NK-92 (cell line): ENCODE data around the gene DCDC1.
"Not testable (repeated sequence)": the region's sequence is repeated elsewhere in the genome, so short reads cannot be mapped to it uniquely, and the experiment has no call there.

Source experiments
- DNase-seq: peaks from one replicate; lab custom pipeline; 2025; ENCODE audit not compliant: unreplicated experiment; lab: John Stamatoyannopoulos, UW

Gene DCDC1

DNA sequence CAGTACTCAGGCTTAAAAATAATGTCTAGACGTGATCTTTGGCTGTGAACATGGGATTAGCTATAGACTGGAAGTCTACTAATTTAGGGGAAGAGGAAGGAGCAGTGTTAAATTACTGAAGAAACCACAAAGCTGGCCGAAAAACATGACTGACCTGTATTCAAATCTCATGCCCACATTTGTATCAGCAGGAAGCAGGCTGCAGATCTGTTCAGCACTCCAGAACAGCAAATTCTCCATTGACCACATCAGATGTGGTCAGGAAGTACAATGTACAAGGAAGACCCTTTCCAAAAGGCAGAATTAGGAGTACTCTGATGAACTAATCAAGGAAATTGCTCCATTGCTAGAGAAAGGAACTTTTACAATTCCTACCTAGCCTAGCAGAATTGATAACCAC is 31.7 kb downstream of the DCDC1 start:
- DNase-seq = no peak

DNA sequence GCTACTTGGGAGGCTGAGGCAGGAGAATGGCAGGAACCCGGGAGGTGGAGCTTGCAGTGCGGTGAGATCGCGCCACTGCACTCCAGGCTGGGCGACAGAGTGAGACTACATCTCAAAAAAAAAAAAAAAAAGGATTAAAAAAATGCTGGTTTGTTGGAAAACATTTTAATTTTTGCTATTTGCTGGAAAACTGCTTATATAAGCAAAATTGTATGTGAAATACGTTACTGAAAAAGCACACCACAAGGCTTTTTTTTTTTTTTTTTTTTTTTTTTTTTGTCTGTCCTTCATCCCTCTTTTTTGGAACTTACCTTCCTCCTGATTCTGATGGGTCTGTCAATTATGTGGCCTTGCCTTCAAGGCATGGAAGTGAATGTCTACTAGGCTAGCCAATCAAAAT is 40.8 kb downstream of the DCDC1 start:
- DNase-seq = no peak

DNA sequence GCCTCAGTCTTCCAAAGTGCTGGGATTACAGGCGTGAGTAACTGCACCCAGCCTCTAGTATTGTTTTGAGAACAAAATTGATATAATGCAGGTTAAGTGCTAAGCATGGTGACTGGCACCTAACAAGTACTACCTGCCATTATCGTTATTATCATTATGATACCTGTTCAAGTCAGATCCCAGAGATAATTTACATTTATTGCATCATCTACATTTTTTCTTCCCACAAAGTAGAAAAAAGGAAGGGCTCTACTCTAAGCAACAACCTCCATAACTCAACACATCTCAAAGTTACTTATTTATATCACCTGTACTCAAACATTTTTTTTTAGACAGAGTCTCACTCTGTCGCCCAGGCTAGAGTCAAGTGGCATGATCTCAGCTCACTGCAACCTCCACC is 42.1 kb downstream of the DCDC1 start:
- DNase-seq = no peak

DNA sequence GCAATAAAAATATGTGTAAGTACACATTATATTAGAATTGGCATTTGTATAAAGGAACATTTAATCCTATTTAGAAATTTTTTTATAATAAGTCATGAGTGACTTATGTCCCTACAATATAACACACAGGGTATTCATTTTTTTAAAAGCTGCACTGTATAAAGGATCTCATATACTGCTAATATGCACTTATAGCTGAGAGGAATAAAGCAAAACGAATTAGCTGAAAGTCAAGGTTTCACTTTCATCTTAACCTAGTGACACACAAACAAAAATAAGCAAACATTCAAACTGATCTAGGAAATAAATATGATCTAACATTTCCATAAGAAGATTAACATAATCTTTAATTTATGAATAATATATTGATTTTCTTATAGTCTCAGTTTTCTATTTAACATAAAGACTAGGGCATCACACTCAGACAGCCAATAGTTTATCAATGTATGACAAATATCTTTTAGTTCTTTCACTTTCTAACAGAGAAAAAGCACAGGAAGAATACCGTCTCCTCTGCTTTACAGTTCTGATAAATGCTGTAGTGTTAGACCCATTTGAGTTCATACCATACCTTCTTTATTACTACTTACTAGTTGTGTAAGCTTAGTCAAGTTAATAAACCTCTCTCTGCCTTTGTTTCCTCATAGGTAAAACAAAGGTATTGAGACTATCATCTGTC is 42.9 kb downstream of the DCDC1 start:
- DNase-seq = no peak

DNA sequence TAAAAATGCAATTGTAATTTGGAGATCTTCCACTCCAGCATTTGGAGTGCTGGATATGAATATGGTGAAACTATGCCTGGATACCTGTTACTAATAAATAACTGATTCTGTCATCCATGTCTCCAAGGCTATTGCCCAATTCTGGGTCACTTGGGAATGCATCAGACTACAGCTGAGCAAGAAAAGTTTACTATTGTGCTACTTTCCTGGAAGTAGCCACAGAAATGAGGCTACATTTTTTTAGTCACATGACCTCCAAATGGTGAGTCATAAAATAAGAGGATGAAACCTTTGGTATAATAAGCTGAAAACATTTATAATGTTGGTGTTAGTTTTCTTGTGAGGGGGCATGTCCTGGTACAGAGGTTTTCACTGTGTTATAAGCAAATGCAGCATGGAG is 44.4 kb downstream of the DCDC1 start:
- DNase-seq = no peak

DNA sequence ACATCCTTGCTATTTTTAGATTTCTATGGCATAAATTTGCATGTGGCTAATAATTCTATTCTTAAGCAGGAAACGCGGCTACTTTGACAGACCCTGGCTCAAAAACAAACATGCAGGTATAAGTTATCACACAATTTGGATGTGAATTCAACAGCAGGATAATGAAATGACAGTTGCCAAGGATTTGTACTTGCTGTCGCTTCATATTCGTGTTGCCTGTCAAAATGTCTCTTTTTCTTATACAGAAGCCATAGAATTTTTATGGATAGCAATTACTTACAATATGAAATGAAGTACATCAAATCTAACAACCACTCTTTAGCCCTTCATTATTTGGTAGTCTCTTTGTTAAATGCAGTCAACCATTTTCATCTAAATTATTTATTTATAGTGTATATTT is 46.4 kb downstream of the DCDC1 start:
- DNase-seq = no peak

DNA sequence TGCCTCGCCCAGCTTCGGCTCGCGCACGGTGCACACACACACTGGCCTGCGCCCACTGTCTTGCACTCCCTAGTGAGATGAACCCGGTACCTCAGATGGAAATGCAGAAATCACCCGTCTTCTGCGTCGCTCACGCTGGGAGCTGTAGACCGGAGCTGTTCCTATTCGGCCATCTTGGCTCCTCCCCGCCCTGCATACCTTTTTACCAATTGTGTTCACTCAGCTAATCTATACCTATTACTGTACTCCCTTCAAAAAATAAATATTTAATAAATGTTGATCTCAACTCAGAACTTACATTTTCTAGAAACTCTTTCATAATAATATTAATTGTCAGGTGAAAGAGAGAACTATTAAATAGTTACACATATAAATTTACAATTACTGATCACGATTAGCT is 48.0 kb downstream of the DCDC1 start:
- DNase-seq = not testable (repeated sequence)

GRCh38 chr11:31303644-31304180 is 65.8 kb downstream of the DCDC1 start:
- DNase-seq = no peak

DNA sequence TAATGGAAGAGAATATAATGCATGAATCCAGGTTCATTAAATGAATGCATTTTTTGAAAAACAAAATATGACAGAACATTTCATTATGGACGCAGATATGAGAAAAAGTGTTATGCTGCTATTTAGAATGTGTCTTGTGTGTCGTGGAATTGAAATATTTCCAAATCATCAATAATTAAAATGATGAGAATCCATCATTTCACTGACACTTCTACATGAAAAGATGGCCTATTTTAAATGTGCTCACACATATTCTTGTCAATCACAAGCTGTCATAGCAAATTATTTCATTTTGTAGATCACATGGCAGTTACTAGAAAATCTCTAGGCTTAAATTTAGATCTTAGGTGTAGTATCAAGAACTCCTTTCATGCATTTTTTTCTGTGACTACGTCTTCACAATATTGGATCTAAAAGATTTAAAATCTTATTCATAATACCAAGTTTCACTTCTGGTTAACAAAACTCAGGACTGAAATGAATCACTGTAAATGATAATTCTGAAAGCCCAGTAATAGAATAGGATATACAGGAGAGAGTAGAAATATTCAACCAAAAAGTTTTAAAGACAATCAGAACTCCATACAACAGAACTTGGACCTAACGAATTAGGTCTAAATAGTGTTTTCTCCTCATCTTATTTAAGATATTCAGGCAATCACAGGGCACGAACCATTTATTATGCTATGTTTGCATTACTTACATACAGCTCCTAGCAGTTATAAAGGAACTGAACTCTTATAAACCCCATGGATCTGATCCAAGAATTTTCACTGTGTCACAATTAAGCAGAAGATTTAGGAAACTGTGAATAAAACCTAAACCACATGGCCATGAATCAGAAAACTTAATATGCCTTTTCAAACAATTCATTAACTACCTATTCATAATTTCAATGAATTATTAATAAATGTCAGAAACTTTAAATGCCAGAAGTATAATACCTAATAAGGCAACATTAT is 67.7 kb downstream of the DCDC1 start:
- no peak for DNase-seq

DNA sequence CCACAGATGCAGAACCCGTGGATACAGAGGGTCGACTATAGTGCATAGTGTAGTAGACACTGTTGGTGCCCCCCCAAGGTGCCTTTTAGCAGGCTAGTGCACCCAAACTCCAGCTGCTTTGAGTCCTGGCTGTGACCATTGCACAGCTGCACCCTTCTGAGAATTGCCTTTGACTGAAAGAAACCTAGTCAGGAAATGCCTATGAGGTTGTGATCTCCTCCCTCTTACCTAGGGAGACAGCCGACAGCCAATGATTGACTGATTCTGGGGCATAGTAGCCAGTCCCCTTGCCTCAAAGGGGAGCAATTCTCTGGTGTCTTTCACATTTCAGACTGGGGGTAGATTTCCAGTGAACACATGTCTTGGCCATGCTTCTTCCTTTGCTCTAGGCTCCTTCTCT is 74.2 kb downstream of the DCDC1 start:
- no peak for DNase-seq

GRCh38 chr11:31273527-31273926 is 96.0 kb downstream of the DCDC1 start:
- DNase-seq = not testable (repeated sequence)

- no peak for DNase-seq
Observed at GRCh38 chr11:31267720-31268119, 101.8 kb downstream of the DCDC1 start.

GRCh38 chr11:31264834-31265233 is 104.7 kb downstream of the DCDC1 start:
- no peak for DNase-seq

DNA sequence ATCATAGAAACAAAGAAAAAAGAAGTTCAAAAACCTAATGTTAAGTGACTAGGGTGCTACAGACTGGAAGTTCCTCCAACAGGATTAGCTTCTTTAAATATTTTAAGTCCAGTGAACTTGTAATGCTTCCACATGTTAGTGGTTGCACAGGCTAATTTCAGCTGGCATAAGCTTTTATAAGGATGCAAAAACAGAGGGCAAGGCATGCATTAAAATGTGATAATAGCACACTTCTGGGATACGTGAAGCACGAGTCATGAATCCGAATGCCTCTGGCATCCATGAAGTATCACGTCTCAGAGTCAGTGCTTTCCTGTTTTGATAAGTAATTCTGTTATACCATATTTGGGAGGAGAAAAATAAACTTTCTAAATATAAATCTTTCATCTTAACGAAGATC is 106.8 kb downstream of the DCDC1 start:
- DNase-seq = no peak

DNA sequence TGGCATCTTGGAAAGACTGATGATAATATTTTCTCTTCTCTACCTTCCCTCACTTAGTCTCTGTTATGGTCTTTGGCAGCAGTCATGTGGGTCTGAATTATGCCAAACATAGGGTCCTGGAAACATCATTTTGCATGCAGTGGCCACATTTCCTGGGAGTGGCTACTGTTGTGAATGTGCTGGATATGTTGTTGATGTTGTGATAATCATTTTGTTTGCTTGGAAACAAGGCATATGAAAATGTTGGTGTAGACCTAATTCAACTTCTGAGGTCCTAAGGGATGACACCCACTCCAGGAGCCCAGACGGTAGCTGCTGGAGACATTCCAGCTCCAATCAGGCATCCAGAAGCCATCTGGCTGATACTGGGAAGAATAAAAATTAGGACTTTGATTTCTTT is 109.7 kb downstream of the DCDC1 start:
- no peak for DNase-seq

DNA sequence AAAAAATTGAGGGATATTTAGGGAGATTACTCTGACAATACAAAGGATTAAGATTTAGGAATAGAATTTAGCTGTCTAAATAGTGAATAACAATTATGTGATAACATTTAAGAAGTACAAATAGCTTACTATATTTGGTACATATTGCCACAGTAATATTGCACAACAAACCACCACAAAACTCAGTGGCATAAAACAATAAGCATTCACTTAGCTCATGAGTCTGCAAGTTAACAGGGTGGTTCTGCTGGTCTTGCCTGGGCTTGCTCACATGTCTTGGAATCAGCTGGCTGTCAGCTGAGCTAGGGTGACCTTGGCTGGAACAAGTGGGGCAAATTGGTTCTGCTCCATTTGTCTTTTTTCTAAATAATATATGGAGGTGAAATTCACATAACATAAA is 115.1 kb downstream of the DCDC1 start:
- no peak for DNase-seq

DNA sequence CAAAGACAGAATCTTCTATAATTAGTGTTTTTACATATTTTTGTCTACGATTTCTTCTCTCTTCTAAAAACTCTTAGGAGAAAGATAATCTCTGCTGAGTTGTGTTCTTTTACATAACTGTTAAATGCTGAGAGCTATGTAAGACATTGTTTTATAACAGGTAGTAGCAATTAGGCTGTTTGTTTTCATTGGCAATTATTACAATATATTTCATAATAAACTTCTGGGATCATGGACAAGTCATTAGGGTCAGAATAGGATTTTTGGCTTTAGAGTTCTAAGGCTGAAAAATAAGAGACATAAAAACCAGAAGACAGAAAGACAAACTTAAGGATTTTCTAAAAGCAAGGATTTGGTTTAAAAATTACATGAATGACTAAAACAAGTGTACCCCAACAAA is 120.8 kb downstream of the DCDC1 start:
- no peak for DNase-seq

DNA sequence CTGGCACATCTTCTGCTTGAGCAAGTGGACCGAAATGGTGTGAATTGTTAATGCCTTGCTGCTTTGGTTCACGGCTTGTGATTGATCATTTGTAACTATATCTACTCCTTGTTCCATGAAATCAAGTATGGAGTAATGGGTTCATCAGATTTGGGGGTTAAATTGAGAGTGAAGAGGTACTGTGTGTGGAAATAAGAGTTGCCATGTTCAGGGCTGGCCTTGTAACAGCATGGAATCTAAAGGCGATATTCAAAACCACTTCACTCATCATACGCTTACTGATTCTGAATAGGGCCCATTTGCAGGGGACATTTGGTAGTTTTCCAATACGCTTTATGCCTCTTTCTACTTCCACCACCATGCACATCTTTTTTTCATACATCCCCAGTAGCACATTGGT is 122.2 kb downstream of the DCDC1 start:
- no peak for DNase-seq

DNA sequence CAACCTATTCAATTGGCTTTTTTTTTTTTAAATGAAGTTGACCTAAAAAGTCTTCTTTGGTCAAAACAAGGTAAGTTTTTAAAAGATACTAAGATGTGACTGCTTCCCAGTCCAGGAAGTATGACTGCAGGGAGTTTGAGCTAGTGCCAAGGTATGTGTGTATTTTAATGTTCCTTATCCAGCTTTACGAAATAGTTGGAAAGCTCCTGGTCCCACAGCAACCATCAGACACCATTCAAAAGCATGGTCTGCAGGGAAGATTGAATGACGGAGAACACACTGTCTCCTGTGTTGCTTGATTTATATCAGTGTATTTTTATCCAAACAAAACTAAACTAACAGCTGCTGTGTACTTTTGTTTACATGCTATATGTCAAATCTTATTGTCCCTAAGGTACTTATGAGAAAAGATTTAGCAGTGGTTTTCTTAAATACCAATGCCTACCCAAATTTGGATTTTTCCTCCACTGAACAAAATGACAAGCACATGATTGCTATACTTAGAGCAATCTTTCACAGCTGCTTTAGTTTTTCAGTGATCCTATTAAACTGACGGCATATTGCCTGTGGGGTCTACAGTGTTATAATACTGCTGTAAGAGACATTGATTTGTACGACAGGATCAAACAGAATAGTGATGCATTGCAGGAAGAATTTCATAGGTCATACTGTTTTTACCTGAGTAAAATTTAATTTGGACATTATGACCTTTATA is 122.9 kb downstream of the DCDC1 start:
- DNase-seq = no peak

DNA sequence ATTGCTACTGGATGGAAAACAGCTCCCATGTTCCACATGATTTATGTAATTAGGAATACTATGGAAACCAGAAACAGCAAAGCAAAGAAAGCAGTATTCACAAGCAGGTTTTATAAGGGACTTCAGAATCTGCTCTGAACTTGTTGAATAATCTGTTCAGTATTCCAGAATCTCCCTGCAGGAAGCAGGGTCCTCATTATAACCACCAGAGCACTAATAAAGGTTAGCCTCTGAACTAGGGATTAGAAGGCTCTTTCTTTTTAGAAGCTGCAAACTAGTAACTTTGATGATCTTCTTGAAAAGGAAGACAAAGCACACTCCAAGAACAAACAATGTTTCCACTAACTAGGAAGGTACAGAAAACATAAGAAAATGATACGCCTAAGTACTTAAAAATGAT is 125.8 kb downstream of the DCDC1 start:
- DNase-seq = no peak

DNA sequence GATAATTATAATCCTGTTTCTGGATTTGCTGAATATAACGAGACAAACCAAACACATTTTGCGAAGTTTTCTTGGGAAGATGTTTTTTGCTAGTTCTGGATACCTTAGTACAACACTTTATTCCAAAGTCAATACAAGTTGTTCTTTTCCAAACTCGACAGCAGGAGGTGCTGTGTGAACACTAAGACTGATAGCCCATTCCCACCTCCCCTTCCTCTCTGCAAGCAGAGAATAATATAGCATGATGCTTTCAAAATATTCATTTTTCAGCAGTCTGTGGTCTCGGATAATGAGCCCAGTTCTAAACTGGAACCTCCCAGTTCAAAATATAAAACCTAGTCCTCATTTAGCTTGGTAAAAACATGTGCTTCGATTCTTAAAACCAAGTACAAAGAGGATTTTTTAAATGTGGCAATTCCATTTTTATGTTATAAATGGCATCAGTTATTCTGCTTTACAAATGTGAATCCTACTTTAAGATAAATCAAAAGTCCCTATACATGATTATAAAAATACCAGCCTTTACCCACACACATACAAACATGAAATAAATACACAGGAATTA is 129.1 kb downstream of the DCDC1 start:
- no peak for DNase-seq
